Tibial nerve (tissue), 4 donors: ENCODE measurements around the gene EXOC4. TPM values are rescaled to one million over a fixed set of nuclear protein-coding genes. Genes with fewer than 3 reads are reported as not detected.
"Not testable (repeated sequence)": the region's sequence is repeated elsewhere in the genome, so short reads cannot be mapped to it uniquely, and the experiment has no call there.

Experiments
- DNase-seq, 2 donors: peaks; one replicate each; pipeline ENCODE4 v3.0.0-alpha.2; 2019; ENCODE audit warnings: low spot score in 2 of 2
- H3K27ac ChIP-seq, 4 donors: fragments of 200-600 bp; sonication (generic) in 3 of 4; one replicate each; pipeline ENCODE4 v1.5.1; 2017 to 2019; ENCODE audit warnings: mild to moderate bottlenecking in 1 of 4
- H3K27me3 ChIP-seq, 2 donors: fragments of 200-600 bp; sonication (generic) in 1 of 2; one replicate each; pipeline versions ENCODE4 v1.5.1 to v1.6.0; 2017 to 2019
- H3K36me3 ChIP-seq, 3 donors: fragments of 200-600 bp; sonication (generic); one replicate each; pipeline ENCODE4 v1.5.1; 2018 to 2019
- H3K4me1 ChIP-seq, 4 donors: fragments of 200-600 bp; sonication (generic) in 3 of 4; one replicate each; pipeline ENCODE4 v1.5.1; 2017 to 2019
- H3K4me3 ChIP-seq, 4 donors: fragments of 200-600 bp; sonication (generic) in 3 of 4; one replicate each; pipeline ENCODE4 v1.5.1; 2017 to 2019; ENCODE audit warnings: mild to moderate bottlenecking in 1 of 4, moderate library complexity in 1 of 4
- H3K9me3 ChIP-seq, 4 donors: fragments of 200-600 bp; sonication (generic) in 3 of 4; one replicate each; pipeline ENCODE4 v1.5.1; 2017 to 2019
- EP300 ChIP-seq, 2 donors: sonication (generic); formaldehyde crosslinking; IDR thresholded peaks; one replicate each; pipeline ENCODE4 v1.6.1; 2017; ENCODE audit warnings: antibody characterized with exemption in 2 of 2, mild to moderate bottlenecking in 1 of 2
- POLR2A ChIP-seq, 2 donors: fragments of 450-650 bp; IDR thresholded peaks; one replicate each; pipeline ENCODE4 v1.6.1; 2017; ENCODE audit warnings: antibody characterized with exemption in 2 of 2, mild to moderate bottlenecking in 2 of 2, moderate library complexity in 2 of 2
- WGBS, 2 donors: methylation state at CpG; one replicate each; pipeline ENCODE4 v1.1.5; 2018; 5-methylcytosine and 5-hydroxymethylcytosine counted together
- total RNA-seq, 4 donors: library from RNA; depleted of rRNA; stranded (reverse); fragments of >200 nt; gene quantifications; one replicate each; pipeline ENCODE4 v1.1.0, GENCODE V29; 2016
- TF ChIP-seq, protein P1 (sequence below), 5 experiments: fragments of 200-600 bp in 3 of 5; fragments of 450-650 bp in 2 of 5; sonication (generic) in 3 of 5; IDR thresholded peaks; one replicate each; pipeline ENCODE4 v1.5.1; 2016 to 2019; ENCODE audit warnings: antibody characterized with exemption in 5 of 5, mild to moderate bottlenecking in 3 of 5, moderate library complexity in 2 of 5

The EXOC4 gene
- total RNA-seq, 4 donors from 2014 or later, result 70.0 to 104 (median 85.8) TPM

DNA sequence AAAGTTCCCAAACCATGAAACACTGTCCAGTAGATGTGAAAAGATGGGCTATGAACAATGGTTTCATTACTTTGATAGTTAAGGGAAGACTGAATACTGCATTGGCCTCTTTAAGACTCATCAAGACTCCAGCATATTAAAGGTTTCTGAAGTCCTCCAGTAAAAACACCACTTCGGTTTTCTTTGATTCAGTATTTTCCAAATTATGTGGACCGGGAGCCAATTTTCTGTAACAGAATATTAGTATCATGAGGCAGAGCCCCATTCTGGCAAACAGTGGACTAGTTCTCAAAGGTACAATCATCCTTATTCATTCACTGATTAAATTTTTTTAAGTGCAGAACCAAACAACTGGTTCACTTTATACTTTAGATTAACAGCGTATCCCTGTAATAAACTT, 633.2 kb downstream of the EXOC4 start:
- H3K4me3 ChIP-seq, result no peak overlapping the region
- no peaks in the 10 kb centered on the region for H3K36me3 ChIP-seq
- H3K27me3 ChIP-seq, result no peaks in the 10 kb centered on the region
- 40 to 44% methylated on average over 3 of the region's 3 CpGs for WGBS, 2 donors
- no peak for DNase-seq
- no peak for TF ChIP-seq EP300 (IDR thresholded peaks at IDR 0.05)
- no peak for TF ChIP-seq POLR2A (IDR thresholded peaks at IDR 0.05)
- TF ChIP-seq, protein P1, sequence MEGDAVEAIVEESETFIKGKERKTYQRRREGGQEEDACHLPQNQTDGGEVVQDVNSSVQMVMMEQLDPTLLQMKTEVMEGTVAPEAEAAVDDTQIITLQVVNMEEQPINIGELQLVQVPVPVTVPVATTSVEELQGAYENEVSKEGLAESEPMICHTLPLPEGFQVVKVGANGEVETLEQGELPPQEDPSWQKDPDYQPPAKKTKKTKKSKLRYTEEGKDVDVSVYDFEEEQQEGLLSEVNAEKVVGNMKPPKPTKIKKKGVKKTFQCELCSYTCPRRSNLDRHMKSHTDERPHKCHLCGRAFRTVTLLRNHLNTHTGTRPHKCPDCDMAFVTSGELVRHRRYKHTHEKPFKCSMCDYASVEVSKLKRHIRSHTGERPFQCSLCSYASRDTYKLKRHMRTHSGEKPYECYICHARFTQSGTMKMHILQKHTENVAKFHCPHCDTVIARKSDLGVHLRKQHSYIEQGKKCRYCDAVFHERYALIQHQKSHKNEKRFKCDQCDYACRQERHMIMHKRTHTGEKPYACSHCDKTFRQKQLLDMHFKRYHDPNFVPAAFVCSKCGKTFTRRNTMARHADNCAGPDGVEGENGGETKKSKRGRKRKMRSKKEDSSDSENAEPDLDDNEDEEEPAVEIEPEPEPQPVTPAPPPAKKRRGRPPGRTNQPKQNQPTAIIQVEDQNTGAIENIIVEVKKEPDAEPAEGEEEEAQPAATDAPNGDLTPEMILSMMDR (IDR thresholded peaks at IDR 0.05), result no peak
- peaks cover 0 to 6% (median 0%) of the 10 kb centered on the region in 4 donors for H3K4me1 ChIP-seq
- no peaks in the 10 kb centered on the region for H3K9me3 ChIP-seq
- H3K27ac ChIP-seq, result no peak overlapping the region

DNA sequence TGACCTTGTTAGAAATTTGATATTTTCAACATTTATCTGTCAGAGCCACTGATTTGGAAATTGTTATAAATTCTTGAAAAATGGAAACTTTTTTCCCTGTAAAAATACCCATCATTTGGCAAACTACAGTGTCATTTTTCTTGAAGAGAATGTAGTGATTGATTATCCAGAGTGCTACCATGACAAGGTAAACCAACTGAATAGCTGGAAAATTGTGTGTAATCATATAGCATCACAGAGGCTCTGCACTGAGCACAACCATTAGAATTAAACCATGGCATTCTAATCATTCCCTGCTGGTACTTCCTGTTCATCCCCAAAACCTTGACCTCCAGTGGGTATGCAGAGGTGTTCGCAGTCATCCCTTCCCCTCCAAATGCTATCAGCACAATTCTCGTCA, 633.9 kb downstream of the EXOC4 start:
- Histone ChIP-seq H3K9me3 (no peaks in the 10 kb centered on the region), H3K27ac (no peak overlapping the region), H3K36me3 (no peaks in the 10 kb centered on the region), H3K4me1 (peaks cover 0 to 6% (median 0%) of the 10 kb centered on the region in 4 donors), H3K4me3 (no peak overlapping the region), H3K27me3 (no peaks in the 10 kb centered on the region)
- TF ChIP-seq POLR2A (IDR thresholded peaks at IDR 0.05) (no peak), EP300 (IDR thresholded peaks at IDR 0.05) (no peak)
- TF ChIP-seq, protein P1 (IDR thresholded peaks at IDR 0.05), result no peak
- DNase-seq, result no peak
- WGBS, 2 donors, result 87 to 95% methylated on average over 2 of the region's 2 CpGs

DNA sequence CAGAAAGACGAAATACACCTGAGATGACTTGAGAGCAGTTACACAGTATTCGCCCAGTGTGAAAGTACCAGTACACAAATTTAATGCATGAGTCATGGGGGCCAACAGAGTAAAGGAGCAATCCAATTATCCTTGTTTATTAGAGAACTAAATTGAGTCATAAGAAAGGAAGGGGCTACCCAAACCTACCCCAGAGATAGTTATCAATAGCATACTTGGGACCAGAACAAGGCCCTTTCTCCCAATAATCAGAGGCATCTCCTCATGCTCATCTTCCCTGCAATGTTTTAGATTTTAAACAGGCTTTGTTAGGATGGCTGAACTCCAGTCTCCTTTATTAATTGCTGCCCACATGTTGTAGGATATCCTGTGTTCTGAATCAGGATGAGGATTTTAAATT, 634.6 kb downstream of the EXOC4 start:
- H3K4me3 ChIP-seq, result no peak overlapping the region
- no peaks in the 10 kb centered on the region for H3K9me3 ChIP-seq
- TF ChIP-seq, protein P1 (IDR thresholded peaks at IDR 0.05), result no peak
- TF ChIP-seq EP300 (IDR thresholded peaks at IDR 0.05) (no peak), POLR2A (IDR thresholded peaks at IDR 0.05) (no peak)
- WGBS, 2 donors, result 88 to 97% methylated on average over 2 of the region's 2 CpGs
- H3K27ac ChIP-seq, result no peak overlapping the region
- no peaks in the 10 kb centered on the region for H3K27me3 ChIP-seq
- H3K36me3 ChIP-seq, result no peaks in the 10 kb centered on the region
- DNase-seq, result no peak
- peaks cover 0 to 6% (median 0%) of the 10 kb centered on the region in 4 donors for H3K4me1 ChIP-seq

GRCh38 chr7:133888061-133888930, 635.4 kb downstream of the EXOC4 start:
- no peaks in the 10 kb centered on the region for H3K9me3 ChIP-seq
- no peak overlapping the region for H3K27ac ChIP-seq
- no peak for TF ChIP-seq EP300 (IDR thresholded peaks at IDR 0.05)
- H3K36me3 ChIP-seq, result no peaks in the 10 kb centered on the region
- H3K4me3 ChIP-seq, result no peak overlapping the region
- no peak for DNase-seq
- WGBS, 2 donors, result 60 to 82% methylated on average over 7 of the region's 7 CpGs
- H3K4me1 ChIP-seq, result peaks cover 0 to 6% (median 0%) of the 10 kb centered on the region in 4 donors
- H3K27me3 ChIP-seq, result no peaks in the 10 kb centered on the region

DNA sequence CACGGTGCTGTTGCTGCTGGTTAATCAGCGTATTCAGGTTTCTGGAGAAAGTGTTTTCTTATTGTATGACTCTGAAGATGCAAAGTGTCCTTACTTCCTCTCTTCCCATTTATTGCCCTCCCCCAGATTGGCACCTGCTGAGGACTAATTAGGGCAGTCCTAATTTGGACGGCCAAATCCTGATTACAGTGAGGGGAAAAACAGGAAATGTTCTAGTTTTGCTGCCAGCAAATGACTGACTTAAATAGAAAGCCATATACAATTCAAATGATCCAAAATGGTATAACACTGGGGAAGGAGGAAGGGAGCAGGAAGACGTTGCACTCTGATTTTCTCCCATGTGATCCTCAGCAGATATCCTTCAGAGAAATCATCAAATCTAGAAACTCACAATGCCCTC, 651.9 kb downstream of the EXOC4 start:
- WGBS, 2 donors, result 49 to 57% methylated on average over 4 of the region's 4 CpGs
- DNase-seq, result no peak
- TF ChIP-seq, protein P1 (IDR thresholded peaks at IDR 0.05), result no peak
- TF ChIP-seq EP300 (IDR thresholded peaks at IDR 0.05) (no peak), POLR2A (IDR thresholded peaks at IDR 0.05) (no peak)
- Histone ChIP-seq H3K36me3 (peaks cover 0 to 15% (median 0%) of the 10 kb centered on the region in 3 donors), H3K4me3 (no peak overlapping the region), H3K27ac (no peak overlapping the region), H3K9me3 (no peaks in the 10 kb centered on the region), H3K4me1 (no peaks in the 10 kb centered on the region), H3K27me3 (no peaks in the 10 kb centered on the region)

GRCh38 chr7:133906553-133906952, 653.7 kb downstream of the EXOC4 start:
- H3K4me3 ChIP-seq, H3K4me1 ChIP-seq, H3K27ac ChIP-seq, H3K9me3 ChIP-seq, DNase-seq, H3K27me3 ChIP-seq: not testable (repeated sequence)
- H3K36me3 ChIP-seq, result peaks cover 0 to 15% (median 0%) of the 10 kb centered on the region in 3 donors
- 85 to 88% methylated on average over 18 of the region's 18 CpGs for WGBS, 2 donors
